PFSK-1 (cell line): ENCODE data around the gene PDSS1.

Experiments
- POLR2AphosphoS5 ChIP-seq: IDR thresholded peaks from 2 replicates; pipeline ENCODE4 v1.6.1; 2012; ENCODE audit warnings: low read depth, mild to moderate bottlenecking, control low read depth, low read length, moderate library complexity
- REST ChIP-seq, 2 experiments: IDR thresholded peaks; 2 replicates each; pipeline versions ENCODE4 v1.6.1 to v1.8.0; 2011 to 2012; ENCODE audit warnings: low read depth in 2 of 2, low read length in 2 of 2, control low read depth in 1 of 2, inconsistent platforms in 1 of 2, mild to moderate bottlenecking in 1 of 2, moderate library complexity in 1 of 2; ENCODE audit not compliant: insufficient read depth in 1 of 2
- TAF1 ChIP-seq: IDR thresholded peaks from 2 replicates; pipeline ENCODE4 v1.6.1; 2012; ENCODE audit warnings: low read length, control low read depth, borderline replicate concordance; ENCODE audit not compliant: insufficient read depth

GRCh38 chr10:26738301-26738911, 40.9 kb downstream of the PDSS1 start:
- TF ChIP-seq POLR2AphosphoS5 (no peak), TAF1 (no peak), REST (IDR thresholded peaks at IDR 0.05; ENCODE audit: insufficient read depth in 1 of 2, low read depth in 2 of 2, low read length in 2 of 2) (no peak)
